Measurements from ENCODE around the gene TTC7B. TPM values are rescaled to one million over a fixed set of nuclear protein-coding genes. Genes with fewer than 3 reads are reported as not detected.

TTC7B gene
- total and polyA plus RNA-seq, 3 experiments from 2014 or later = 1.7 to 5.8 (median 5.2) TPM

GRCh38 chr14:90747909-90748308 is 68.3 kb downstream of the TTC7B start:
- H3K9me3 ChIP-seq (ENCODE audit: low read length) = no peaks in the 10 kb centered on the region
- H3K4me1 ChIP-seq (ENCODE audit: insufficient read depth, low read length) = no peaks in the 10 kb centered on the region
- no peaks in the 10 kb centered on the region for H3K27me3 ChIP-seq (ENCODE audit: insufficient read depth, low read length, poor library complexity, severe bottlenecking)
- H3K9me3 Mint-ChIP-seq = peaks cover 5 to 20% (median 16%) of the 10 kb centered on the region in 5 donors
- no peaks in the 10 kb centered on the region for H3K36me3 ChIP-seq (ENCODE audit: insufficient read depth, low read length)
- POLR2A ChIA-PET = no interaction called here
- CTCF ChIA-PET = no interaction called here
- H3K36me3 Mint-ChIP-seq = peaks cover 0 to 15% (median 2%) of the 10 kb centered on the region in 3 donors
- no peak overlapping the region for H3K27ac ChIP-seq (ENCODE audit: low read depth, low read length)
- H3K27ac Mint-ChIP-seq = no peak overlapping the region
- no peak for DNase-seq
- no peak overlapping the region for H3K4me3 ChIP-seq (ENCODE audit: low read length)
- no peak overlapping the region for H3K4me3 Mint-ChIP-seq
- H3K27me3 Mint-ChIP-seq = peaks cover 11 to 13% of the 10 kb centered on the region in 2 donors
- H3K4me1 Mint-ChIP-seq = no peaks in the 10 kb centered on the region

- POLR2A ChIA-PET = no interaction called here
- Histone ChIP-seq H3K27ac (ENCODE audit: low read depth, low read length) (no peak overlapping the region), H3K4me1 (ENCODE audit: insufficient read depth, low read length) (no peaks in the 10 kb centered on the region), H3K36me3 (ENCODE audit: insufficient read depth, low read length) (no peaks in the 10 kb centered on the region), H3K4me3 (ENCODE audit: low read length) (no peak overlapping the region), H3K9me3 (ENCODE audit: low read length) (no peaks in the 10 kb centered on the region), H3K27me3 (ENCODE audit: insufficient read depth, low read length, poor library complexity, severe bottlenecking) (no peaks in the 10 kb centered on the region)
- peaks cover 0 to 8% (median 4%) of the 10 kb centered on the region in 5 donors for H3K9me3 Mint-ChIP-seq
- H3K4me3 Mint-ChIP-seq = no peak overlapping the region
- peaks cover 0 to 4% (median 0%) of the 10 kb centered on the region in 3 donors for H3K36me3 Mint-ChIP-seq
- H3K27me3 Mint-ChIP-seq = peaks cover 3 to 10% of the 10 kb centered on the region in 2 donors
- H3K27ac Mint-ChIP-seq = no peak overlapping the region
- CTCF ChIA-PET = interaction anchor here (1.5 kb wide), 1 partner anchor 15 kb away, joined by 6 read pairs; no protein-coding TSS in a partner anchor
- no peaks in the 10 kb centered on the region for H3K4me1 Mint-ChIP-seq
- DNase-seq = no peak
Measured at GRCh38 chr14:90743826-90744225, 72.4 kb downstream of the TTC7B start.

GRCh38 chr14:90743425-90743824 is 72.8 kb downstream of the TTC7B start:
- Histone ChIP-seq H3K4me1 (ENCODE audit: insufficient read depth, low read length) (no peaks in the 10 kb centered on the region), H3K4me3 (ENCODE audit: low read length) (no peak overlapping the region), H3K36me3 (ENCODE audit: insufficient read depth, low read length) (no peaks in the 10 kb centered on the region), H3K27ac (ENCODE audit: low read depth, low read length) (no peak overlapping the region), H3K27me3 (ENCODE audit: insufficient read depth, low read length, poor library complexity, severe bottlenecking) (no peaks in the 10 kb centered on the region), H3K9me3 (ENCODE audit: low read length) (no peaks in the 10 kb centered on the region)
- H3K4me1 Mint-ChIP-seq = no peaks in the 10 kb centered on the region
- no peak for DNase-seq
- CTCF ChIA-PET = interaction anchor here (1.5 kb wide), 1 partner anchor 15 kb away, joined by 6 read pairs; no protein-coding TSS in a partner anchor
- H3K27ac Mint-ChIP-seq = no peak overlapping the region
- no peak overlapping the region for H3K4me3 Mint-ChIP-seq
- peaks cover 0 to 6% of the 10 kb centered on the region in 2 donors for H3K27me3 Mint-ChIP-seq
- no peaks in the 10 kb centered on the region for H3K36me3 Mint-ChIP-seq
- peaks cover 0 to 4% (median under 1%) of the 10 kb centered on the region in 5 donors for H3K9me3 Mint-ChIP-seq
- POLR2A ChIA-PET = no interaction called here

- ChIA-PET CTCF (no interaction called here), POLR2A (no interaction called here)
- H3K27me3 Mint-ChIP-seq = peaks cover 0 to 5% of the 10 kb centered on the region in 2 donors
- no peak for DNase-seq
- no peak overlapping the region for H3K27ac Mint-ChIP-seq
- Histone ChIP-seq H3K4me1 (ENCODE audit: insufficient read depth, low read length) (no peaks in the 10 kb centered on the region), H3K27ac (ENCODE audit: low read depth, low read length) (no peak overlapping the region), H3K27me3 (ENCODE audit: insufficient read depth, low read length, poor library complexity, severe bottlenecking) (no peaks in the 10 kb centered on the region), H3K9me3 (ENCODE audit: low read length) (no peaks in the 10 kb centered on the region), H3K36me3 (ENCODE audit: insufficient read depth, low read length) (no peaks in the 10 kb centered on the region), H3K4me3 (ENCODE audit: low read length) (no peak overlapping the region)
- H3K36me3 Mint-ChIP-seq = no peaks in the 10 kb centered on the region
- no peak overlapping the region for H3K4me3 Mint-ChIP-seq
- no peaks in the 10 kb centered on the region for H3K4me1 Mint-ChIP-seq
- H3K9me3 Mint-ChIP-seq = no peaks in the 10 kb centered on the region
Measured at GRCh38 chr14:90742729-90743128, 73.5 kb downstream of the TTC7B start.

- no peaks in the 10 kb centered on the region for H3K9me3 ChIP-seq (ENCODE audit: low read length)
- POLR2A ChIA-PET = no interaction called here
- Mint-ChIP-seq H3K4me1 (no peaks in the 10 kb centered on the region), H3K9me3 (no peaks in the 10 kb centered on the region), H3K4me3 (no peak overlapping the region), H3K36me3 (no peaks in the 10 kb centered on the region), H3K27me3 (peaks cover 0 to 5% of the 10 kb centered on the region in 2 donors), H3K27ac (peak overlapping the region in 1 of 8 donors; percentile 20)
- no peak overlapping the region for H3K27ac ChIP-seq (ENCODE audit: low read depth, low read length)
- no peak for DNase-seq
- no peaks in the 10 kb centered on the region for H3K4me1 ChIP-seq (ENCODE audit: insufficient read depth, low read length)
- no peaks in the 10 kb centered on the region for H3K27me3 ChIP-seq (ENCODE audit: insufficient read depth, low read length, poor library complexity, severe bottlenecking)
- no peak overlapping the region for H3K4me3 ChIP-seq (ENCODE audit: low read length)
- CTCF ChIA-PET = no interaction called here
- H3K36me3 ChIP-seq (ENCODE audit: insufficient read depth, low read length) = no peaks in the 10 kb centered on the region
Measured at GRCh38 chr14:90742252-90742651, 74.0 kb downstream of the TTC7B start.

- no peaks in the 10 kb centered on the region for H3K4me1 ChIP-seq (ENCODE audit: insufficient read depth, low read length)
- no peak overlapping the region for H3K27ac ChIP-seq (ENCODE audit: low read depth, low read length)
- H3K27me3 ChIP-seq (ENCODE audit: insufficient read depth, low read length, poor library complexity, severe bottlenecking) = no peaks in the 10 kb centered on the region
- POLR2A ChIA-PET = no interaction called here
- no peaks in the 10 kb centered on the region for H3K36me3 Mint-ChIP-seq
- CTCF ChIA-PET = no interaction called here
- H3K4me3 ChIP-seq (ENCODE audit: low read length) = no peak overlapping the region
- DNase-seq = no peak
- no peaks in the 10 kb centered on the region for H3K9me3 Mint-ChIP-seq
- no peak overlapping the region for H3K4me3 Mint-ChIP-seq
- no peaks in the 10 kb centered on the region for H3K4me1 Mint-ChIP-seq
- no peaks in the 10 kb centered on the region for H3K36me3 ChIP-seq (ENCODE audit: insufficient read depth, low read length)
- peaks cover 0 to 5% of the 10 kb centered on the region in 2 donors for H3K27me3 Mint-ChIP-seq
- H3K9me3 ChIP-seq (ENCODE audit: low read length) = no peaks in the 10 kb centered on the region
- H3K27ac Mint-ChIP-seq = no peak overlapping the region
Measured at GRCh38 chr14:90741682-90741946, 74.6 kb downstream of the TTC7B start.

- Histone ChIP-seq H3K27ac (ENCODE audit: low read depth, low read length) (no peak overlapping the region), H3K27me3 (ENCODE audit: insufficient read depth, low read length, poor library complexity, severe bottlenecking) (no peaks in the 10 kb centered on the region), H3K9me3 (ENCODE audit: low read length) (no peaks in the 10 kb centered on the region), H3K4me1 (ENCODE audit: insufficient read depth, low read length) (no peaks in the 10 kb centered on the region), H3K36me3 (ENCODE audit: insufficient read depth, low read length) (no peaks in the 10 kb centered on the region), H3K4me3 (ENCODE audit: low read length) (no peak overlapping the region)
- CTCF ChIA-PET = no interaction called here
- DNase-seq = no peak
- peaks cover 0 to 3% of the 10 kb centered on the region in 2 donors for H3K27me3 Mint-ChIP-seq
- H3K9me3 Mint-ChIP-seq = no peaks in the 10 kb centered on the region
- H3K27ac Mint-ChIP-seq = peak overlapping the region in 2 of 8 donors; percentile 11 to 27
- H3K36me3 Mint-ChIP-seq = no peaks in the 10 kb centered on the region
- POLR2A ChIA-PET = no interaction called here
- no peaks in the 10 kb centered on the region for H3K4me1 Mint-ChIP-seq
- no peak overlapping the region for H3K4me3 Mint-ChIP-seq
Measured at GRCh38 chr14:90740946-90741681, 75.1 kb downstream of the TTC7B start.

GRCh38 chr14:90740081-90740480 is 76.1 kb downstream of the TTC7B start:
- Mint-ChIP-seq H3K36me3 (no peaks in the 10 kb centered on the region), H3K4me1 (no peaks in the 10 kb centered on the region), H3K27me3 (no peaks in the 10 kb centered on the region), H3K4me3 (no peak overlapping the region), H3K9me3 (no peaks in the 10 kb centered on the region), H3K27ac (no peak overlapping the region)
- Histone ChIP-seq H3K9me3 (ENCODE audit: low read length) (no peaks in the 10 kb centered on the region), H3K27ac (ENCODE audit: low read depth, low read length) (no peak overlapping the region), H3K36me3 (ENCODE audit: insufficient read depth, low read length) (no peaks in the 10 kb centered on the region), H3K27me3 (ENCODE audit: insufficient read depth, low read length, poor library complexity, severe bottlenecking) (no peaks in the 10 kb centered on the region), H3K4me1 (ENCODE audit: insufficient read depth, low read length) (no peaks in the 10 kb centered on the region), H3K4me3 (ENCODE audit: low read length) (no peak overlapping the region)
- DNase-seq = no peak
- POLR2A ChIA-PET = no interaction called here
- CTCF ChIA-PET = no interaction called here
